Right lung (tissue), 5 donors: Measurements from ENCODE around the gene VDR. TPM values are rescaled to one million over a fixed set of nuclear protein-coding genes. Genes with fewer than 3 reads are reported as not detected.

Experiments used
- DNase-seq, 2 donors: peaks; one replicate each; pipeline ENCODE4 v3.0.0-alpha.2; 2013
- polyA plus RNA-seq, 5 donors: library from polyadenylated mRNA; unstranded; fragments of 120-200 nt; gene quantifications; one replicate each; pipeline versions ENCODE4 v1.2.1 to v1.2.3, GENCODE V29; 2013; ENCODE audit warnings: inconsistent platforms in 1 of 5, low replicate concordance in 1 of 5; ENCODE audit not compliant: insufficient read length in 5 of 5, insufficient read depth in 1 of 5

Gene VDR
- polyA plus RNA-seq, 5 donors, result 1.2 to 1.9 (median 1.6) TPM

GRCh38 chr12:47870175-47870781, 34.5 kb downstream of the VDR start:
- no peak for DNase-seq

GRCh38 chr12:47868552-47869031, 36.2 kb downstream of the VDR start:
- DNase-seq, result no peak

DNA sequence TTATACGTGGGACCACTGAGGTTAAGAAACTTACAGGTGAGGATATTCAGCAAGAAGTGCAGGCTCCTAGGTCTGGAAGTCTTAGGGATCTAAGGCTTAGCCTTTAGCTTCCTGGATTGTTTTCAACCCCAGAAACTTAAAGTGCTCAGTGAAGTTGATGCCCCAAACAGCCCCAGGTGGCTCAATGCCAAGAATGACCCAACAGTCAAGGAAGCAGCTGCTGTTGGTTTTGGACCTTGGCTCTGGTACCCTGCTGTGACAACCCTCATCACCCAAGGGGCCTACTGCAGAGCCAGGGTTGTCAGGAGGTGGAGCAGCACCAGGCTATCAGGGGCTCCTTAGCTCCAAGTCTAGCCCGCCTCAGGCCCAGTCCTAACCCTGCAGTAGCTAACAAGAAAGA, 36.8 kb downstream of the VDR start:
- DNase-seq, result no peak

DNA sequence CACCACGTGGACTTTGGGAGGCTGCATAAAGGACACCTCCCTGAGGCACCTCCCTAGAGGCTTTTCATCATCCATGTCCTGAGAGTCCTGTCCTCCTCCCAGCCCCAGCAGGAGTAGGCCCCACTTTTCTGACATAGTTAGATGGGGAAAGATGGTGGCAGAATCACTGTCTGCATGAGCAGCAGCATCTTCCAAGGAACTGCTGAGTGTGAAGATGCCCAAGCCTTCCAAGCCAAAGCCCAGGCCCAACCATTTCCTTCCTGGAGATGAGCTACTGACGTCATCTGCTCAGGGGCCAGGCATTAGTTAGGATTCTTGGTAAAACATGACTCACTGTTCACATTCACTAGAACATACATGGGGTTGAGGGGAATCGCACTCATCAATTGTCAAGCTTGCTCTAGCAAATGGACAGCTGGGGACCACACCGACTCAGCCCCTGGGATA, 37.3 kb downstream of the VDR start:
- no peak for DNase-seq

DNA sequence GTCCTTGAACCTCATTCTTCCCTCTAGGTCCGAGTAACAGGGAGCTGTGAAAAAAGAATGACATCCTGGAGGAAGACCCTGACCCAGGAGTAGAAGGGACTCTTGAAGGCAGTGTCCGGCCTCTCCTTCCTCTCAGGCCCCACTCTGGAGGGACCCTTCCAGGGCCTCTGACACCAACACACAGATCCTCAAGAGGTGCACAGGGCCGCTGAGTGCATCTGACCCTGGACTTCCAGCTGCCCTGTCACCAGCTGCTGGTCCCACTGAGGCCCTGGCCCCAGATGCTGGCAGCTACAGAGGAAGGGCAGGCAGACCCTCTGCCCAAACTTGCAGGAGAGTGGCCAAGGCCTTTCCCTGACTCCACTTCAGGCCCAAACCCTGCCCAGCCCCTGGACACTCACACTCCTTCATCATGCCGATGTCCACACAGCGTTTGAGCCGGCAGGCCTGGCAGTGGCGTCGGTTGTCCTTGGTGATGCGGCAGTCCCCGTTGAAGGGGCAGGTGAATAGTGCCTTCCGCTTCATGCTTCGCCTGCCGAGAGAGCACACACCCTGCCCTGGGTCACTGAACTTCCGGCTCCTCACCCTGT, 40.1 kb downstream of the VDR start:
- no peak for DNase-seq

- no peak for DNase-seq
These were observed 40.8 kb downstream of the VDR start for GRCh38 chr12:47863985-47864384.

GRCh38 chr12:47863467-47863866, 41.3 kb downstream of the VDR start:
- no peak for DNase-seq

- DNase-seq, result no peak
These were observed 41.9 kb downstream of the VDR start for GRCh38 chr12:47862881-47863280.

- DNase-seq, result no peak
These were observed 42.5 kb downstream of the VDR start for GRCh38 chr12:47862167-47862750.

DNA sequence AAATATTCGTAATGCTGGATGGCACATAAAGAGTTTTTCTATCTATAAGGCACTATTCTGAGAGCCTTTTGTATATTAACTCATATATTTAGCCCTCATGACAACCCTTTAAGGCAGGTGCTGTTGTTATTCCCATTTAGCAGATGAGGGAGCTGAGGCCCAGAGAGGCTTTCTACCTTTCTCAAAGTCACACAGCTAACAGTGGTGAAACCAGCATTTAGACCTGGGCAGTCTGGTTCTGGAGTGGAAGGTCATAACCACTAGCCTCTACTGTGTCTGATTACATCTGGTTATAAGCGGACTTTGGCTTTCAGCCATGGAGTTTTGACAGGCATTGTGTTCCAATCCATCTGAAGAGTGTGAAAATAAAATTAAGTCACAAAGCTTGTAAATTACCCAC, 43.9 kb downstream of the VDR start:
- DNase-seq, result no peak

GRCh38 chr12:47860279-47860841, 44.4 kb downstream of the VDR start:
- no peak for DNase-seq

GRCh38 chr12:47858511-47859266, 46.1 kb downstream of the VDR start:
- no peak for DNase-seq

DNA sequence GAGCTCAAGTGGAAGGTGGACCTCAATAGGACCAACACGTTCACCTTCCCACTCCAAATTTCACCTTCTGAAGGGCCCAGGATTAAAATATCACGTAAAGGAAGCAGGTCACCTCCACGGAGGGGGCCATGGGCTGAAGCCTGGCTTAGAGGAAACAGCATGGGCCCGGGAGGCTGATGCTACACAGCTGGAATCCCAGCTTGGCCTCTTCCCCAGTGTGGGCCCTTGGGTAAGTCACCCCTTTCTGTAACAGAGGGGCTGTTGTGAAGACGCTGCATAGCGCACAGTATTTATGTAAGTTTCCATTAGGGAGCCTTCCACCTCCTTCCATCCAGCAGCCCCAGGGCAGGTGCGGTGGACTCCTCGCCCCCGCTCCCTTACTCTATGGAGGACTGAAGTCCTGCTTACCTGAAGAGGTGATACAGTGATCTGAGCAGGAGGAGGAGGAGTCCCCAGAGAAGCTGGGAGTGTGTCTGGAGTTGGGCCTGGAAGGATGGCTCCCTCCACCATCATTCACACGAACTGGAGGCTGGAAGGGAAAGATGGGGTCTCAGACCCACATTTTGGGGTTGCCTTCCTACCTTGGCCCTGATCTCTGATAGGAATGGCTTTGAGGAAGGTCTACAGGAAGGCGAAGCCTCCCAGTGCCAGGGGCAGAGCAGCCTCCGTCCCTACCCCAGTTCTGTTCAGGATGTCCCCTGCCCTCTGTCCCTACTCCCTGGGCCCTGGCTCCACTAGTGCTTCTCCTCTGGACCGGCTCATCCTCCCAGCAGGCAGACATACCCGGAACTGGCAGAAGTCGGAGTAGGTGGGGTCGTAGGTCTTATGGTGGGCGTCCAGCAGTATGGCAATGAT, 47.8 kb downstream of the VDR start:
- DNase-seq, result no peak

- no peak for DNase-seq
These were observed 48.7 kb downstream of the VDR start for GRCh38 chr12:47856094-47856493.

DNA sequence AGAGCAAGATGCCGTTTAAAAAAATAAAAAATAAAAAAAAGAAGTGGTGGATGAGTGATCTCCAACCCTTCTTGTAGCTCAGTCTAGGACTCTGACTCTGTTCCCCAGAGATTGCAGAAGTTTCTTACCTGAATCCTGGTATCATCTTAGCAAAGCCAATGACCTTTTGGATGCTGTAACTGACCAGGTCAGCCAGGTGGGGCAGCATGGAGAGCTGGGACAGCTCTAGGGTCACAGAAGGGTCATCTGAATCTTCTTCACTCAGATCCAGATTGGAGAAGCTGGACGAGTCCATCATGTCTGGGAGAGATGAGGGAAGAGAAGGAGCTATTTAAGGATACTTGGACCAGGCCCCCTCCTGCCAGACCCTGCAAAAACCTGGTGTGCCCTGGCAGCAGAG, 49.3 kb downstream of the VDR start:
- DNase-seq, result no peak

- no peak for DNase-seq
These were observed 50.3 kb downstream of the VDR start for GRCh38 chr12:47854531-47854930.

DNA sequence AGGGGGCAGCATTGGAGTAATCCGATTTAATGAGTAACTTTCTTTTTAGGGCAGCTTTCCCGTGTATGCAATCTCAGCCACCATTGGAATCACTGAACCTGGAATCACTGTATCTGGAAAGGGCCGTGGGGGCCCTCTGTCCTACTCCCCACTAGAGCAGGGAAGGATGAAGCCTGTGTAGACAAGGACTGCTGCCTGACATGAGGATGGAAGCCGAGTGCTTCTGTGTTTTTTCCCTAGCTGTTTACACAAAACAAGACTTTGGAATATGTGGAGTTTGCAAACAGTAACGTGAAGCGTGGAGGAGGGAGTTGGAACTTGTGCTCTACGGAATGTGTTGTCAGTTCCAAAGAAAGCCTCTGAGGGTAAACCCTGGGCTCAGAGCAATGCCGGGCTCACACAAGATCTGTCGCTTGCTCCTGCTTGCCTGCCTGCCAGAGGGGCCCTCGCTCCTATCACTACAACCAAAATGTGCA, 52.7 kb downstream of the VDR start:
- no peak for DNase-seq

- DNase-seq, result no peak
These were observed 53.4 kb downstream of the VDR start for GRCh38 chr12:47851303-47851952.

- DNase-seq, result no peak
These were observed 54.4 kb downstream of the VDR start for GRCh38 chr12:47850153-47851084.

DNA sequence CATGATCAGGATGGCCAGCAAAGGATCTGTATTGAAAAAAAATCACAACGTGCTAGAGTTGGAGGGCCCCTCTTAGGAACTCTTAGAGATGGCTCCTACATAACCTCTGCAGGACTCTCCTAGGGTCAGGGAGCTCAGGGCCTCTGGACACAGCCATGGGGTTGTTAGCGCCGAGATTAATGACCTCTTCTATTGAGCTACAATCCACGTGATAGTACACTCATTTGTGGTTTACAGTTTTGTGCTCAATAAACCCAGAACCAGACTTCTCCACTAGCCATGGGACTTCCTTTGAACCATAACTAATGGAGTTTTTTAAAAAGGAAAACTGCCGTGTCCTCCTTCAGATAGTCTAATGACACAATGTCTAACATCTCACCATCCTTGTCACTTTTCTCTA, 55.5 kb downstream of the VDR start:
- no peak for DNase-seq
